Naive thymus-derived CD4-positive, alpha-beta T cell (primary cell): Measurements from ENCODE around the gene SIK3. TPM values are rescaled to one million over a fixed set of nuclear protein-coding genes. Genes with fewer than 3 reads are reported as not detected.

Experiments used
- ATAC-seq: fragments of 150-1000 bp; cut with Tn5 transposase; 2 replicates; pipeline ENCODE4 v1.10.0; 2021; ENCODE audit warnings: mild to moderate bottlenecking, moderate library complexity
- CTCF ChIA-PET: fragments of 350-600 bp; sonication (Branson Sonifier 250); formaldehyde crosslinking; loops from one replicate; lab custom pipeline; 2021; ENCODE audit warnings: antibody characterized with exemption; lab: Charles Lee
- POLR2A ChIA-PET: fragments of 350-600 bp; sonication (Branson Sonifier 250); formaldehyde crosslinking; loops from one replicate; lab custom pipeline; 2021; ENCODE audit warnings: antibody characterized with exemption, inconsistent platforms; lab: Charles Lee
- DNase-seq, 9 donors: peaks; one replicate each; pipeline versions ENCODE4 v3.0.0 to v3.0.0-alpha.2; 2020 to 2022; ENCODE audit warnings: mixed read lengths in 1 of 9
- H3K27ac ChIP-seq: one replicate; pipeline ENCODE4 v1.7.0; 2013; ENCODE audit warnings: mild to moderate bottlenecking, low read depth, low read length, moderate library complexity
- H3K27me3 ChIP-seq, 2 donors: one replicate each; pipeline ENCODE4 v1.7.0; 2013; ENCODE audit warnings: low read length in 2 of 2, mild to moderate bottlenecking in 2 of 2, moderate library complexity in 2 of 2; ENCODE audit not compliant: control insufficient read depth in 2 of 2, insufficient read depth in 2 of 2
- H3K36me3 ChIP-seq, 3 experiments: 1 replicate in 2 of 3; 2 replicates in 1 of 3; pipeline ENCODE4 v1.7.0; 2013; ENCODE audit warnings: low read length in 3 of 3, mild to moderate bottlenecking in 3 of 3, moderate library complexity in 1 of 3; ENCODE audit not compliant: insufficient read depth in 3 of 3, control insufficient read depth in 2 of 3
- H3K4me1 ChIP-seq, 2 donors: one replicate each; pipeline ENCODE4 v1.7.0; 2013; ENCODE audit warnings: low read length in 2 of 2, mild to moderate bottlenecking in 2 of 2, moderate library complexity in 1 of 2; ENCODE audit not compliant: control insufficient read depth in 2 of 2, insufficient read depth in 2 of 2
- H3K4me3 ChIP-seq: 2 replicates; pipeline ENCODE4 v1.7.0; 2013; ENCODE audit warnings: mild to moderate bottlenecking, low read length
- H3K9me3 ChIP-seq, 3 experiments: 1 replicate in 2 of 3; 2 replicates in 1 of 3; pipeline ENCODE4 v1.7.0; 2013; ENCODE audit warnings: low read length in 3 of 3; ENCODE audit not compliant: control insufficient read depth in 2 of 3
- H3K27ac Mint-ChIP-seq, 9 donors: one replicate each; pipeline ENCODE4 v1.8.0; 2020 to 2022; ENCODE audit warnings: mixed read lengths in 9 of 9, mild to moderate bottlenecking in 8 of 9, moderate library complexity in 5 of 9, inconsistent platforms in 2 of 9
- H3K27me3 Mint-ChIP-seq, 5 donors: one replicate each; pipeline ENCODE4 v1.8.0; 2021 to 2022; ENCODE audit warnings: mixed read lengths in 5 of 5, mild to moderate bottlenecking in 1 of 5
- H3K36me3 Mint-ChIP-seq, 5 donors: one replicate each; pipeline ENCODE4 v1.8.0; 2020 to 2022; ENCODE audit warnings: mixed read lengths in 5 of 5, mild to moderate bottlenecking in 3 of 5, inconsistent platforms in 1 of 5
- H3K4me1 Mint-ChIP-seq, 7 donors: one replicate each; pipeline ENCODE4 v1.8.0; 2020 to 2022; ENCODE audit warnings: mixed read lengths in 7 of 7, mild to moderate bottlenecking in 3 of 7, inconsistent platforms in 1 of 7
- H3K4me3 Mint-ChIP-seq, 10 donors: one replicate each; pipeline ENCODE4 v1.8.0; 2020 to 2022; ENCODE audit warnings: mild to moderate bottlenecking in 10 of 10, mixed read lengths in 10 of 10, moderate library complexity in 6 of 10, inconsistent platforms in 2 of 10
- H3K9me3 Mint-ChIP-seq, 11 donors: one replicate each; pipeline ENCODE4 v1.8.0; 2020 to 2022; ENCODE audit warnings: mixed read lengths in 11 of 11, mild to moderate bottlenecking in 4 of 11, inconsistent platforms in 1 of 11, moderate library complexity in 1 of 11
- intact Hi-C, 2 donors: fragments of 100-400 bp; cut with micrococcal nuclease; formaldehyde crosslinking; loops; one replicate each; pipeline ENCODE4 v1.15.1; 2023
- polyA plus RNA-seq, 2 donors: library from polyadenylated mRNA; unstranded; fragments of 300-500 nt; fragmentation: Illumina TruSeq; gene quantifications; one replicate each; pipeline ENCODE4 v1.2.3, GENCODE V29; 2021
- total RNA-seq, 6 experiments: library from RNA in 5 of 6; stranded (reverse) in 5 of 6; gene quantifications; 1 replicate in 5 of 6; 2 replicates in 1 of 6; pipeline ENCODE4 v1.2.3 and lab custom pipeline; 2021 to 2026

The SIK3 gene
- total and polyA plus RNA-seq, 7 experiments from 2014 or later, result 13.3 to 85.2 (median 64.4) TPM

GRCh38 chr11:116866804-116867455, 231.3 kb downstream of the SIK3 start:
- Mint-ChIP-seq H3K27ac (peak overlapping the region in 1 of 9 donors; percentile 60), H3K36me3 (peaks cover 27 to 82% (median 51%) of the 10 kb centered on the region in 5 donors), H3K9me3 (no peaks in the 10 kb centered on the region), H3K4me3 (no peak overlapping the region), H3K27me3 (no peaks in the 10 kb centered on the region), H3K4me1 (peaks cover 0 to 21% (median 3%) of the 10 kb centered on the region in 7 donors)
- peaks cover 15 to 93% (median 31%) of the 10 kb centered on the region in 3 experiments for H3K36me3 ChIP-seq
- H3K4me3 ChIP-seq, result no peak overlapping the region
- intact Hi-C loops, result no loop called here
- no peak for ATAC-seq
- no peaks in the 10 kb centered on the region for H3K4me1 ChIP-seq
- no peak for DNase-seq
- POLR2A ChIA-PET, result interaction anchor here (3.7 kb wide), 1 partner anchor 13 kb away, joined by 12 read pairs; no protein-coding TSS in a partner anchor
- no peaks in the 10 kb centered on the region for H3K27me3 ChIP-seq
- CTCF ChIA-PET, result no interaction called here
- H3K27ac ChIP-seq, result no peak overlapping the region
- H3K9me3 ChIP-seq, result no peaks in the 10 kb centered on the region

GRCh38 chr11:116865696-116866095, 232.5 kb downstream of the SIK3 start:
- Histone ChIP-seq H3K4me1 (no peaks in the 10 kb centered on the region), H3K27me3 (no peaks in the 10 kb centered on the region), H3K36me3 (peaks cover 21 to 93% (median 30%) of the 10 kb centered on the region in 3 experiments), H3K27ac (no peak overlapping the region), H3K4me3 (no peak overlapping the region), H3K9me3 (no peaks in the 10 kb centered on the region)
- DNase-seq (no peak), ATAC-seq (no peak)
- peaks cover 0 to 15% (median 0%) of the 10 kb centered on the region in 7 donors for H3K4me1 Mint-ChIP-seq
- CTCF ChIA-PET, result no interaction called here
- no peaks in the 10 kb centered on the region for H3K27me3 Mint-ChIP-seq
- no peak overlapping the region for H3K4me3 Mint-ChIP-seq
- H3K9me3 Mint-ChIP-seq, result no peaks in the 10 kb centered on the region
- intact Hi-C loops, result no loop called here
- H3K27ac Mint-ChIP-seq, result peak overlapping the region in 3 of 9 donors; percentile 6 to 21 (median 9)
- H3K36me3 Mint-ChIP-seq, result peaks cover 23 to 82% (median 54%) of the 10 kb centered on the region in 5 donors
- POLR2A ChIA-PET, result interaction anchor here (3.7 kb wide), 1 partner anchor 12 kb away, joined by 12 read pairs; no protein-coding TSS in a partner anchor

GRCh38 chr11:116864531-116864930, 233.7 kb downstream of the SIK3 start:
- H3K36me3 Mint-ChIP-seq, result peaks cover 21 to 78% (median 57%) of the 10 kb centered on the region in 5 donors
- DNase-seq, result no peak
- POLR2A ChIA-PET, result interaction anchor here (3.7 kb wide), 1 partner anchor 11 kb away, joined by 12 read pairs; no protein-coding TSS in a partner anchor

GRCh38 chr11:116862951-116863350, 235.3 kb downstream of the SIK3 start:
- H3K4me3 ChIP-seq, result no peak overlapping the region
- no peaks in the 10 kb centered on the region for H3K4me1 ChIP-seq
- CTCF ChIA-PET, result interaction anchor here (0.5 to 0.6 kb wide), 2 partner anchors 19 to 362 kb away, joined by 3 to 4 read pairs; no protein-coding TSS in a partner anchor
- peak overlapping the region in 1 of 9 donors; percentile 48 for H3K27ac Mint-ChIP-seq
- no peaks in the 10 kb centered on the region for H3K27me3 Mint-ChIP-seq
- no peak overlapping the region for H3K4me3 Mint-ChIP-seq
- H3K27ac ChIP-seq, result no peak overlapping the region
- ATAC-seq (no peak), DNase-seq (no peak)
- POLR2A ChIA-PET, result interaction anchor here (0.9 to 1.0 kb wide), 2 partner anchors 10 to 76 kb away, joined by 3 read pairs; no protein-coding TSS in a partner anchor
- H3K27me3 ChIP-seq, result no peaks in the 10 kb centered on the region
- peaks cover 17 to 79% (median 50%) of the 10 kb centered on the region in 5 donors for H3K36me3 Mint-ChIP-seq
- peaks cover 19 to 93% (median 21%) of the 10 kb centered on the region in 3 experiments for H3K36me3 ChIP-seq
- H3K9me3 ChIP-seq, result no peaks in the 10 kb centered on the region
- intact Hi-C loops, result no loop called here
- H3K4me1 Mint-ChIP-seq, result peaks cover 0 to 9% (median 3%) of the 10 kb centered on the region in 7 donors
- no peaks in the 10 kb centered on the region for H3K9me3 Mint-ChIP-seq

More at GRCh38 chr11:116864531-116864930, 233.7 kb downstream of the SIK3 start:
- Mint-ChIP-seq H3K4me3 (no peak overlapping the region), H3K9me3 (no peaks in the 10 kb centered on the region), H3K27ac (no peak overlapping the region), H3K4me1 (peaks cover 0 to 9% (median 0%) of the 10 kb centered on the region in 7 donors), H3K27me3 (no peaks in the 10 kb centered on the region)
- H3K27ac ChIP-seq, result no peak overlapping the region
- H3K4me1 ChIP-seq, result no peaks in the 10 kb centered on the region
- no peak for ATAC-seq
- intact Hi-C loops, result no loop called here
- no peaks in the 10 kb centered on the region for H3K9me3 ChIP-seq
- CTCF ChIA-PET, result no interaction called here
- no peaks in the 10 kb centered on the region for H3K27me3 ChIP-seq
- peaks cover 20 to 91% (median 21%) of the 10 kb centered on the region in 3 experiments for H3K36me3 ChIP-seq
- H3K4me3 ChIP-seq, result no peak overlapping the region

DNA sequence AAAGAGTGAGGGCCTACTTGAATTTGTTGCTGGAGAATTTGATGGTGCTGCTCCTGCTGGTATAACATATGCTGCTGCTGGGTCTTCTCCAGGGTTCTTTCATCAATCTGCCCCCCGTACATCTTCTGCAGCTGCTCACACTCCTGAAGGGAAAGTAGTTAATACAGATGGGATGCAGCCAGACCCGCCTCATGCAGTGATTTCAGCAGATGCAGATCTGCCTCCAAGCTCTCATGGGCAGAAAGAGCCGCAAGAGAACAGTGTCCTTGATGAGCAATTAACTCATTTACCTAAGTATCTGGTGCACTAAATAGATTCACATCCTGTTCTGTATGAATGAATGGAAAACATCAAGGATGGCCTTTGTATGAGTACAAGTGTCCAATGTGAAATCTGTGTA, 236.0 kb downstream of the SIK3 start:
- POLR2A ChIA-PET, result interaction anchor here (0.6 to 1.0 kb wide), 2 partner anchors 181 to 236 kb away, joined by 3 read pairs; partner anchors contain the start of gene SIK3
- DNase-seq (no peak), ATAC-seq (no peak)
- Histone ChIP-seq H3K27me3 (no peaks in the 10 kb centered on the region), H3K27ac (no peak overlapping the region), H3K4me1 (no peaks in the 10 kb centered on the region), H3K36me3 (peaks cover 13 to 92% (median 20%) of the 10 kb centered on the region in 3 experiments), H3K4me3 (no peak overlapping the region), H3K9me3 (no peaks in the 10 kb centered on the region)
- intact Hi-C loops, result no loop called here
- peaks cover 0 to 10% (median 5%) of the 10 kb centered on the region in 7 donors for H3K4me1 Mint-ChIP-seq
- H3K27me3 Mint-ChIP-seq, result no peaks in the 10 kb centered on the region
- CTCF ChIA-PET, result interaction anchor here (0.6 kb wide), 1 partner anchor 27 kb away, joined by 3 read pairs; no protein-coding TSS in a partner anchor
- H3K9me3 Mint-ChIP-seq, result no peaks in the 10 kb centered on the region
- H3K36me3 Mint-ChIP-seq, result peaks cover 13 to 79% (median 44%) of the 10 kb centered on the region in 5 donors
- H3K4me3 Mint-ChIP-seq, result no peak overlapping the region
- H3K27ac Mint-ChIP-seq, result no peak overlapping the region

DNA sequence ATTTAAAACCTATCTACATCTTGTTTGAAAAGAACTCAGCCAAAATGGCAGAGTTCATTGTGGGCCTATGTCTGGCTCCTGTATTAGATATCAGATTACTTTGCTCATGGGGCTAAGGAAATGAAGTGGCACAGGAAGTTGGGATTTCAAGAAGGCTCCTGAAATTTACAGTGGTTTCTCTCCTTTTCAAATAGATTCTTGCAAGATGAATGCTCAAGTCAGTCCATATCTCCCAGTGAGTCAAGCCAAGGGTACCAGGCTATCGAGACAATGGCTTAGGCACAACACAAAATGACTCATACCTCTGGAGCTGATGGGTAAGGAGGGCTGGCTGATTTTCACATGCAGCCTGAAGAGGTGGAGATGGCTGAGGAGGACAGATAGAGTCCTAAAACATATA, 236.7 kb downstream of the SIK3 start:
- H3K36me3 ChIP-seq, result peaks cover 8 to 87% (median 19%) of the 10 kb centered on the region in 3 experiments
- POLR2A ChIA-PET, result interaction anchor here (0.6 to 1.0 kb wide), 3 partner anchors 181 to 236 kb away, joined by 3 to 4 read pairs (median 3); partner anchors contain the start of gene SIK3
- H3K4me1 ChIP-seq, result peaks cover 2% of the 10 kb centered on the region in 2 donors
- no peaks in the 10 kb centered on the region for H3K9me3 ChIP-seq
- no peaks in the 10 kb centered on the region for H3K27me3 Mint-ChIP-seq
- CTCF ChIA-PET, result interaction anchor here (0.6 kb wide), 1 partner anchor 26 kb away, joined by 3 read pairs; no protein-coding TSS in a partner anchor
- peaks cover 13 to 76% (median 43%) of the 10 kb centered on the region in 5 donors for H3K36me3 Mint-ChIP-seq
- H3K27me3 ChIP-seq, result no peaks in the 10 kb centered on the region
- peaks cover 2 to 17% (median 11%) of the 10 kb centered on the region in 7 donors for H3K4me1 Mint-ChIP-seq
- intact Hi-C loops, result no loop called here
- DNase-seq (no peak), ATAC-seq (no peak)
- H3K27ac Mint-ChIP-seq, result peak overlapping the region in 3 of 9 donors; percentile 36 to 45 (median 41)
- no peaks in the 10 kb centered on the region for H3K9me3 Mint-ChIP-seq
- H3K4me3 Mint-ChIP-seq, result no peak overlapping the region
- H3K4me3 ChIP-seq, result no peak overlapping the region
- no peak overlapping the region for H3K27ac ChIP-seq
